Upper lobe of right lung (tissue), 1 donor: ENCODE results near the gene TNFSF11. TPM values are rescaled to one million over a fixed set of nuclear protein-coding genes. Genes with fewer than 3 reads are reported as not detected.

Experiments used
- ATAC-seq: fragments of 200-7000 bp; cut with Tn5 transposase; one replicate; pipeline ENCODE4 v1.9.1; 2020; ENCODE audit warnings: mild to moderate bottlenecking, moderate library complexity
- DNase-seq: peaks from one replicate; pipeline ENCODE4 v3.0.0-alpha.2; 2020
- H3K27ac ChIP-seq: fragments of 200-600 bp; one replicate; pipeline ENCODE4 v1.8.0; 2022
- H3K27me3 ChIP-seq: fragments of 200-600 bp; one replicate; pipeline ENCODE4 v1.8.0; 2022; ENCODE audit warnings: mild to moderate bottlenecking
- H3K36me3 ChIP-seq: fragments of 200-600 bp; one replicate; pipeline ENCODE4 v1.8.0; 2022
- H3K4me1 ChIP-seq: fragments of 200-600 bp; one replicate; pipeline ENCODE4 v1.8.0; 2022
- H3K4me3 ChIP-seq: fragments of 200-600 bp; one replicate; pipeline ENCODE4 v1.8.0; 2022; ENCODE audit warnings: mild to moderate bottlenecking
- H3K9me3 ChIP-seq: fragments of 200-600 bp; one replicate; pipeline ENCODE4 v1.8.0; 2022
- intact Hi-C: fragments of 100-400 bp; cut with DNase I; formaldehyde crosslinking; loops from one replicate; pipeline ENCODE4 v1.11.0; 2022
- total RNA-seq: library from RNA; stranded (reverse); fragmentation: NEBNext Ultra II Directional; extraction: Animal tissue kit (Norgen Biotek cat#: 25700); gene quantifications from one replicate; pipeline ENCODE4 v1.2.1, GENCODE V29; 2021
- TF ChIP-seq, protein P1 (sequence below): fragments of 200-600 bp; IDR thresholded peaks from one replicate; pipeline ENCODE4 v1.8.0; 2022; ENCODE audit warnings: antibody characterized with exemption
- donor health status: DM: no; HTN: yes; CAD: no; lungs with severe emphysema.

The TNFSF11 gene
- total RNA-seq, 1 donor from 2014 or later, result not detected

DNA sequence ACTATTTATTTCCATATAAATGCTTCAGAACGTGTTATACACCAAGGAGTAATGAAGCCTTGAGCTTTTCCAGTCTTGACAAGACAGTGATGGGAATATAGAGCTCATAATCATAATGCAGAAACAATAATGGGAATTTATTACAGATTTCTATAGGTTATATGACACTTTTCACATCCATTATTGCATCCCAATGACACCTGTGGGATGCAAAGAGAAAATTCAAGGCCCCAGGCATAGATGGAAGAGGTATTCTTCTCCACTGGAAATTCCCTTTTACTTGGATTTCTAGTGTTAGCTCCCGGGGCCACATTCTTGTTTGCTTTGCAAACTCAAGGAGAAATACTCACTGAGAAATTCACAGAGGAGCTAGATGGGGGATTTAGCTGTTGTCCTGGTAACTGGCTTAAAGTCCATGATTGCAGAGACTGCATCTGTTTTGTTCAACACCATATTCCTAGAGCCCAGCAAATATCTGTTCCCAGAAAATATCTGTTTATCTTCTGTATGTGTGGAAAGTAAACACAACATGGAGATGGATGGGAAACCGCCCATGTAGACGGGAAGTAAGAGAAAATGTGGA is 30.6 kb upstream of the TNFSF11 start:
- ATAC-seq, result no peak
- no peak for DNase-seq
- no peak overlapping the region for H3K27ac ChIP-seq
- H3K4me3 ChIP-seq, result no peak overlapping the region
- H3K9me3 ChIP-seq, result no peaks in the 10 kb centered on the region
- no peaks in the 10 kb centered on the region for H3K4me1 ChIP-seq
- H3K27me3 ChIP-seq, result no peaks in the 10 kb centered on the region
- TF ChIP-seq, protein P1, sequence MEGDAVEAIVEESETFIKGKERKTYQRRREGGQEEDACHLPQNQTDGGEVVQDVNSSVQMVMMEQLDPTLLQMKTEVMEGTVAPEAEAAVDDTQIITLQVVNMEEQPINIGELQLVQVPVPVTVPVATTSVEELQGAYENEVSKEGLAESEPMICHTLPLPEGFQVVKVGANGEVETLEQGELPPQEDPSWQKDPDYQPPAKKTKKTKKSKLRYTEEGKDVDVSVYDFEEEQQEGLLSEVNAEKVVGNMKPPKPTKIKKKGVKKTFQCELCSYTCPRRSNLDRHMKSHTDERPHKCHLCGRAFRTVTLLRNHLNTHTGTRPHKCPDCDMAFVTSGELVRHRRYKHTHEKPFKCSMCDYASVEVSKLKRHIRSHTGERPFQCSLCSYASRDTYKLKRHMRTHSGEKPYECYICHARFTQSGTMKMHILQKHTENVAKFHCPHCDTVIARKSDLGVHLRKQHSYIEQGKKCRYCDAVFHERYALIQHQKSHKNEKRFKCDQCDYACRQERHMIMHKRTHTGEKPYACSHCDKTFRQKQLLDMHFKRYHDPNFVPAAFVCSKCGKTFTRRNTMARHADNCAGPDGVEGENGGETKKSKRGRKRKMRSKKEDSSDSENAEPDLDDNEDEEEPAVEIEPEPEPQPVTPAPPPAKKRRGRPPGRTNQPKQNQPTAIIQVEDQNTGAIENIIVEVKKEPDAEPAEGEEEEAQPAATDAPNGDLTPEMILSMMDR, result no peak
- intact Hi-C loops, result no loop called here
- H3K36me3 ChIP-seq, result no peaks in the 10 kb centered on the region

GRCh38 chr13:42544246-42544926 is 29.6 kb upstream of the TNFSF11 start:
- ATAC-seq (no peak), DNase-seq (no peak)
- H3K9me3 ChIP-seq, result no peaks in the 10 kb centered on the region
- no peaks in the 10 kb centered on the region for H3K27me3 ChIP-seq
- TF ChIP-seq, protein P1, result no peak
- H3K27ac ChIP-seq, result no peak overlapping the region
- no peaks in the 10 kb centered on the region for H3K36me3 ChIP-seq
- no peak overlapping the region for H3K4me3 ChIP-seq
- H3K4me1 ChIP-seq, result no peaks in the 10 kb centered on the region
- intact Hi-C loops, result no loop called here

- intact Hi-C loops, result no loop called here
- H3K9me3 ChIP-seq, result no peaks in the 10 kb centered on the region
- TF ChIP-seq, protein P1, result no peak
- H3K4me1 ChIP-seq, result no peaks in the 10 kb centered on the region
- H3K36me3 ChIP-seq, result no peaks in the 10 kb centered on the region
- H3K27me3 ChIP-seq, result no peaks in the 10 kb centered on the region
- no peak for ATAC-seq
- DNase-seq, result no peak
- H3K4me3 ChIP-seq, result no peak overlapping the region
- H3K27ac ChIP-seq, result no peak overlapping the region
These were observed 28.1 kb upstream of the TNFSF11 start for GRCh38 chr13:42545842-42546241.

DNA sequence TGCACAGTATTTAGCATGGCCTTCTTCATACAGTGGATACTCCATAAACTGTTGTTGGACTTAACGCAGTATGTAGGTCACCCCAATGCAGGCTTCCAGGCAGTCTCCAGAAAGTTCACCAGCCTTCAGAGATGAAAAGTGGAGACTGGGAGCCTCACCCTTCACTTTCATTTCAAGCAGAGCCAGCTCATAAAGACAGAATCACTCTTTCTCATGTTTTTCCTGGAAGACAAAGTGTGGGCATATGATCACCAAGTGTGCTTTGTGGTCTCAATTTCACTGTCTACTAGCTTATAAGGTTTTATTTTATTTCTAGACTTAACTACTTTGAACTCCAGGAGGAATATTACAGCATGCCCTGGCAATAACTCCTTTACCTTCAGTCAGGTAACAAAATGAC is 26.3 kb upstream of the TNFSF11 start:
- no peaks in the 10 kb centered on the region for H3K27me3 ChIP-seq
- DNase-seq (no peak), ATAC-seq (no peak)
- H3K36me3 ChIP-seq, result no peaks in the 10 kb centered on the region
- TF ChIP-seq, protein P1, result no peak
- H3K4me1 ChIP-seq, result no peaks in the 10 kb centered on the region
- no peak overlapping the region for H3K4me3 ChIP-seq
- H3K27ac ChIP-seq, result no peak overlapping the region
- intact Hi-C loops, result no loop called here
- no peaks in the 10 kb centered on the region for H3K9me3 ChIP-seq

DNA sequence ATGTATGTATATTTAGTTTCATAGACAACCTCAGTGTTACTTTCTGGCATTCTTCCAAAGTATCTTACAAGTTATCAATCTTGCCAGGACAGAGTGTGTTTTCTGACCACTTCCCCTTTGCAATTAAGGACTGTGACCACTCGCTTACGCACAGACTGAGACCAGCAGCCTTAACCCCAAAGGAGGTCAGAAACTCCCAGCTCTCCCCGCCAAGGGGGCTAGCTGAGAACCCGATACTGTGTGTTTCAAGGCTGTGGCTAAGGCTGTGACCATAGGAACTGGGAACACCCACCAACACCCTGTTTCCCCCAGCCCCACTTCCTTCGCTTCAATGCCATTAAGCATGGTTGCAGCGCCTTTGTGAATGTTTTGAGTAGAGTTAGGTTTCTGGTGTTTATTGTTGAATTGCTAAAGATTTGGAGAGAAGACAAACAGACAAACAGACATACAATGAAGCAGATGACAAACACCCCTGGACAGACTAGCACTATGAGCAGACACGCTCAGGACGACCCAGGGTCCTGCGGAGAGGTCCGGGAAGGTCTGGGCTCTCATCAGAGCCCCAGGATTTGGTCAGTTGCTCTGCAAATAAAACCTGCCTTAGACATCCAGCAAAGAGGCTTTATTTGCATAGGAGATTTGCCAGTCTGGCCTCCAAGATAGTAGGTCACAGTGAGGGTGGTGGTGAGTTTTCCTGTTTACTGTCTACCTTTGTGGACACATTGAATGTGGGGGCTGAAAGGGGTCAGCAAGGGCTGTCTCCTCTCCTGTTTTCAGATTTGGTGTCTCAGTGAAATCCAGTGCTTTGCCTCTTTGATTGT is 25.0 kb upstream of the TNFSF11 start:
- Histone ChIP-seq H3K4me1 (no peaks in the 10 kb centered on the region), H3K36me3 (no peaks in the 10 kb centered on the region), H3K27ac (no peak overlapping the region), H3K4me3 (no peak overlapping the region), H3K9me3 (no peaks in the 10 kb centered on the region), H3K27me3 (no peaks in the 10 kb centered on the region)
- intact Hi-C loops, result no loop called here
- no peak for DNase-seq
- TF ChIP-seq, protein P1, result no peak
- ATAC-seq, result peak; percentile 70
